ENCODE measurements around the gene TBCCD1. TPM values are rescaled to one million over a fixed set of nuclear protein-coding genes. Genes with fewer than 3 reads are reported as not detected.
"Not testable (repeated sequence)": the region's sequence is repeated elsewhere in the genome, so short reads cannot be mapped to it uniquely, and the experiment has no call there.

Gene TBCCD1
- total and polyA plus RNA-seq, 2 experiments from 2014 or later, result 5.8 to 16.7 TPM

GRCh38 chr3:186532598-186533072, 34.5 kb downstream of the TBCCD1 start (continued):
- TF ChIP-seq ZNF462 (CRISPR knock-in tag; IDR thresholded peaks at IDR 0.05), result no peak

- ATAC-seq, H3K4me3 Mint-ChIP-seq: not testable (repeated sequence)
- H3K4me1 ChIP-seq (ENCODE audit: insufficient read depth), result peaks cover 14% of the 10 kb centered on the region; the same call in 1 of the 2 replicates
These were observed 35.4 kb downstream of the TBCCD1 start for GRCh38 chr3:186531694-186532093.

GRCh38 chr3:186530415-186530814, 36.7 kb downstream of the TBCCD1 start:
- Histone ChIP-seq H3K36me3 (ENCODE audit: insufficient read depth) (no peaks in the 10 kb centered on the region), H2AFZ (peak overlapping the region; percentile 54; the same call in 1 of the 2 replicates), H3K4me2 (no peak overlapping the region), H3K4me1 (ENCODE audit: insufficient read depth) (peaks cover 19% of the 10 kb centered on the region; the same call in 1 of the 2 replicates), H4K20me1 (replicated peaks; ENCODE audit: insufficient read depth) (no peaks in the 10 kb centered on the region), H3F3A (replicated peaks; ENCODE audit: low read depth) (no peaks in the 10 kb centered on the region), H3K27me3 (ENCODE audit: insufficient read depth) (no peaks in the 10 kb centered on the region), H3K4me3 (no peak overlapping the region), H3K27ac (ENCODE audit: low read depth) (no peak overlapping the region), H3K9me2 (ENCODE audit: insufficient read depth) (peaks cover 5% of the 10 kb centered on the region; the same call in 1 of the 2 replicates), H3K79me2 (replicated peaks; ENCODE audit: insufficient read depth) (no peaks in the 10 kb centered on the region)
- Mint-ChIP-seq H3K4me1 (peaks cover 14% of the 10 kb centered on the region), H3K36me3 (ENCODE audit: low read depth) (no peaks in the 10 kb centered on the region), H3K9me3 (no peaks in the 10 kb centered on the region), H3K27me3 (ENCODE audit: insufficient read depth, low read depth, poor library complexity) (peaks cover 2% of the 10 kb centered on the region), H3K27ac (peak overlapping the region; percentile 38; the same call in 1 of the 2 replicates), H3K4me3 (no peak overlapping the region)
- no peak for DNase-seq (ENCODE audit: low spot score)
- ATAC-seq, result no peak
- TF ChIP-seq ETS1 (IDR thresholded peaks at IDR 0.05) (no peak), ZNF114 (CRISPR knock-in tag; IDR thresholded peaks at IDR 0.05) (no peak), POLR2AphosphoS5 (IDR thresholded peaks at IDR 0.05; ENCODE audit: low read depth) (no peak), STAT1 (IDR thresholded peaks at IDR 0.05; ENCODE audit: unreplicated experiment) (no peak), CREB1 (CRISPR knock-in tag; IDR thresholded peaks at IDR 0.05; ENCODE audit: low read depth) (no peak)

More at GRCh38 chr3:186531694-186532093, 35.4 kb downstream of the TBCCD1 start:
- not testable (repeated sequence) for H3K4me3 ChIP-seq; H3F3A ChIP-seq (replicated peaks; ENCODE audit: low read depth); H3K9me2 ChIP-seq (ENCODE audit: insufficient read depth); H3K79me2 ChIP-seq (replicated peaks; ENCODE audit: insufficient read depth); H3K27ac ChIP-seq (ENCODE audit: low read depth); H3K27me3 ChIP-seq (ENCODE audit: insufficient read depth); H3K36me3 Mint-ChIP-seq (ENCODE audit: low read depth); H3K9me3 Mint-ChIP-seq; H3K27me3 Mint-ChIP-seq (ENCODE audit: insufficient read depth, low read depth, poor library complexity); H3K36me3 ChIP-seq (ENCODE audit: insufficient read depth); DNase-seq (ENCODE audit: low spot score); H3K27ac Mint-ChIP-seq; H3K4me2 ChIP-seq; H4K20me1 ChIP-seq (replicated peaks; ENCODE audit: insufficient read depth); H2AFZ ChIP-seq
- H3K4me1 Mint-ChIP-seq, result peaks cover 10% of the 10 kb centered on the region

All from GM23338 (cell line).